ENCODE data around the gene PPFIA1.
A peak's percentile ranks its signal among the peaks of the same experiment; 100 is the strongest.

Gene PPFIA1

DNA sequence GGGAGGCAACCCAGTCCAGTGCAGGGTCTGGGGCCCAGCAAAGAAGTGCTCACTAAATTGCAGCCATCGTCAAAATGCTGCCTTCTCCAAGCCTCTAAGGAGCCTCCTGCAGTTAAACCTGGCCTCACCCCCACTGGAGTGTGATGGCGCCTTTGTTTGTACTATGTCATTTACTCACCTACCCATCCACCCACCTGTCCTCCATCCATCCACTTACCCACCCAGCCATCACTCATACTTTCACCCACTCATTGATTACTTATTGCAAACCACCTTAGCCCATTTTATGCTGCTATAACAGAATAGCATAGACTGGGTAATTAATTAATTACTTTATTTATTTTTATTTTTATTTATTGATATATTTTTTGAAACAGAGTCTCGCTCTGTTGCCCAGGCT lies 28.8 kb upstream of the PPFIA1 start:
- no peak for DNase-seq (ENCODE audit: low read depth)
- TF ChIP-seq, protein P1, sequence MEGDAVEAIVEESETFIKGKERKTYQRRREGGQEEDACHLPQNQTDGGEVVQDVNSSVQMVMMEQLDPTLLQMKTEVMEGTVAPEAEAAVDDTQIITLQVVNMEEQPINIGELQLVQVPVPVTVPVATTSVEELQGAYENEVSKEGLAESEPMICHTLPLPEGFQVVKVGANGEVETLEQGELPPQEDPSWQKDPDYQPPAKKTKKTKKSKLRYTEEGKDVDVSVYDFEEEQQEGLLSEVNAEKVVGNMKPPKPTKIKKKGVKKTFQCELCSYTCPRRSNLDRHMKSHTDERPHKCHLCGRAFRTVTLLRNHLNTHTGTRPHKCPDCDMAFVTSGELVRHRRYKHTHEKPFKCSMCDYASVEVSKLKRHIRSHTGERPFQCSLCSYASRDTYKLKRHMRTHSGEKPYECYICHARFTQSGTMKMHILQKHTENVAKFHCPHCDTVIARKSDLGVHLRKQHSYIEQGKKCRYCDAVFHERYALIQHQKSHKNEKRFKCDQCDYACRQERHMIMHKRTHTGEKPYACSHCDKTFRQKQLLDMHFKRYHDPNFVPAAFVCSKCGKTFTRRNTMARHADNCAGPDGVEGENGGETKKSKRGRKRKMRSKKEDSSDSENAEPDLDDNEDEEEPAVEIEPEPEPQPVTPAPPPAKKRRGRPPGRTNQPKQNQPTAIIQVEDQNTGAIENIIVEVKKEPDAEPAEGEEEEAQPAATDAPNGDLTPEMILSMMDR (conservative IDR thresholded peaks at IDR 0.05; ENCODE audit: low read depth, low read length): no peak

DNA sequence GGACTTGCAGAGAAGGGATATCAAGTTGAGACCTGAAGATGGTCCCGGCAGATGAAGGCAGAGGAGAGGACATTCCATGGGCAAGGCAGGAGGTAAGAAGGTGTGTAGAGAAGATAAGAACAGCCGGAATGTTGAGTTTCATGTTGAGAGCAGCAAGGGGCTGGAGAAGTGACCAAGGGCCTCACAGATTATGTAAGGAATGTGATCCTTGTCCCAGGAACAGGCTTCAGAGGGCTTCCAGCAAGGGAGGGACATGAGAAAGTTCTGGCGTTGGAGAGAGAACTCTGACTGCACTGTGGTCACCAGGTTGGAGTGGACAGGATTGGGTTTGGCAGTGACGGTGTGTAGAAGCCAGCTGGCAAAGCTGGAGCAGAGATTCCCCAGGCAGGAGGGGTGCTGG lies 27.6 kb upstream of the PPFIA1 start:
- no peak for DNase-seq (ENCODE audit: low read depth)
- H3K4me3 ChIP-seq (ENCODE audit: low read length): no peak overlapping the region
- TF ChIP-seq, protein P1 (conservative IDR thresholded peaks at IDR 0.05; ENCODE audit: low read depth, low read length): no peak

More for the DNA sequence above, 28.8 kb upstream of the PPFIA1 start:
- H3K4me3 ChIP-seq (ENCODE audit: low read length): no peak overlapping the region

DNA sequence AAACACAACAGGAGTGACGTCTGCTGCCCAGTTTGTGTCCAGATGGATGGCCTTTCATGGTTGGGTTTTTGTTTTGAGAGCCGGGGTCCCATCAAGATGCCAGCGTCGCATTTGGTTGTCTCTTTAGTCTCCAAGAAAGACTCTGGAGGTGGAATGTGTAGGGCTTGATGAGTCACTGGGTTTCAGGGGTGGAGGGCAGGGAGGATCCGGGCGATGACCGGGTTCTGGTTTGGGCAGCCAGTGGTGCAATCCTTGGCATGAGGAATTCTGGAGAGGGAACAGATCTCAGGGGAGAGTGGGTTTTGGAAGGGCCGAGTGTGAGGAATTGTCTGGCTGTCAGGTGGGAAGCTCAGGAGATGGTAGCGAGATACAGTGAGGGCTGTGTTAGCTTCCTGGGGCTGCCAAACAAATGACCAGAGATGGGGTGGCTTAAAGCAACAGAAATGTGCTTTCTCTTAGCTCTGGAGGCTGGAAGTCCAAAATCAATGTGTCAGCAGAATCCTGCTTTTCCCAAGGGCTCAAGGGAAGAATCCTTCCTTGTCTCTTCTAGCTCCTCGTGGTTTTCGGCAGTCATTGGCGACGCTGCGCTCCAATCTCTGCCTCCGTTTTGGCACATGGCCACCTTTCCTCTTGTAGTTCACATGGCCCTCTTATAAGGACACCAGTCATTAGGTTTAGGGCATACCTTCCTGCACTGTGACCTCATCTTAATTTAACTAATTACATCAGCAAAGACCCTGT lies 26.4 kb upstream of the PPFIA1 start:
- TF ChIP-seq, protein P1 (conservative IDR thresholded peaks at IDR 0.05; ENCODE audit: low read depth, low read length): no peak
- no peak overlapping the region for H3K4me3 ChIP-seq (ENCODE audit: low read length)
- no peak for DNase-seq (ENCODE audit: low read depth)

DNA sequence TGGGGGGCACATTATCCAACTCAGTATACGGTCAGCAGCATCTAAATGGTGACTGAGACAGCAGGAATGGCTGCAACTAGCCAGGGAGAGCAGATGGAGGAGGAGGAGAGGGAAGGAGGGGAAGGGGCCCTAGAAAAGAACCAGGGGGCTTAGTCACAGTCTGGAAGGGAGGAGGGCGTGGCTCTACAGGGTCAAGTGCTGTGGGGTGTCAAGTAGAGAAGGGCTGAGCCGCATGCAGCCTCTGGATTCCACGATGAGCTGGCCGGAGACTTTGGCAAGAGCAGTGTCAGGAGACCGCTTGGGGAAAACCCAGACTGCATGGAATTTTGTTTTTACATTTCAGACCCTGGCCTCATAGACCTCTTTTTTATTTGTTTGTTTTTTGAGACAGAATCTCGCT lies 25.8 kb upstream of the PPFIA1 start:
- H3K4me3 ChIP-seq (ENCODE audit: low read length): no peak overlapping the region
- peak; percentile 64 for DNase-seq (ENCODE audit: low read depth)
- TF ChIP-seq, protein P1 (conservative IDR thresholded peaks at IDR 0.05; ENCODE audit: low read depth, low read length): no peak

DNA sequence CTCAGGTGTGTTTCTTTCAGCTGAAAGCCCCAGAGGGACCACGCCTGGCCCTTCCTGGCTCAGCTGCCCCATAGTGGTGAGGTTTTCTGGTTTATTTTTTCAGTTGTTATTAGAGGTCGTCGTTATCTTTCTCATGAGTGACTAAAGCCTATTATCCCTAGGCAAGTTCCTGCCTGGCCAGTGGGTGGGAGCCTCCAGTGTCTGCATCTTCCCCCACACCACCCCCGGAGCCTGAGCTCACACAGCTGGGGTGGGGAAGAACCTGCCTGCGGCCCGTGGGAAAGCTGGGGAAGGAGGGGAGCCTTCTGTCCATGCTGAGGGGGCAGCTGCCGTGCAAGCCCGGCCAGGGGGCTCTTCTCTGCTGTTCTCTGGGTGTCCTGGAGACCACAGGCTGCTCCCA lies 24.3 kb upstream of the PPFIA1 start:
- DNase-seq (ENCODE audit: low read depth): no peak
- H3K4me3 ChIP-seq (ENCODE audit: low read length): no peak overlapping the region
- TF ChIP-seq, protein P1 (conservative IDR thresholded peaks at IDR 0.05; ENCODE audit: low read depth, low read length): no peak

DNA sequence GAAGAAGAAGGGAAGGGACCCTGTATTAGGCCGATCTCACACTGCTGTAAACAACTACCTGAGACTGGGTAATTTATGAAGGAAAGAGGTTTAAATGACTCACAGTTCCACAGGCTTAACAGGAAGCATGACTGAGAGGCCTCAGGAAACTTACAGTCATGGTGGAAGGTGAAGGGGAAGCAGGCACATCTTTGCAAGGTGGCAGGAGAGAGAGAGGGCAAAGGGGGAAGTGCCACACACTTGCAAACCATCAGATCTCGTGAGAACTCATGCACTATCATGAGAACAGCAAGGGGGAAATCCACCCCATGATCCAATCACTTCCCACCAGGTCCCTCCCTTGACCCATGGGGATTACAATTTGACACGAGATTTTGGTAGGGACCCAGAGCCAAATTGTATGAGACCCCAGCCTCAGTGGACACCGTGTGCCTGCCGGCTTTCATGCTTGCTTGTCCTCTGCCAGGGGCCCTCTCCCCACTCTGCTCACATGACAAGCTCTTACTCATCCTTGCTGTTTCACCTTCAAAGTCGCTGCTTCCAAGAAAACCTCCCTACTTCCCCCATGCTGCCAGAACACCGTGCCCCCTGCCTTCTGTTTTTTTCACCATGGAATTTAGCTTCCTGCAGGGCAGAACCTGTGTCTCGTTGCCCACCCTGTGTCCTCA lies 23.3 kb upstream of the PPFIA1 start:
- no peak for DNase-seq (ENCODE audit: low read depth)
- H3K4me3 ChIP-seq (ENCODE audit: low read length): no peak overlapping the region
- TF ChIP-seq, protein P1 (conservative IDR thresholded peaks at IDR 0.05; ENCODE audit: low read depth, low read length): no peak

DNA sequence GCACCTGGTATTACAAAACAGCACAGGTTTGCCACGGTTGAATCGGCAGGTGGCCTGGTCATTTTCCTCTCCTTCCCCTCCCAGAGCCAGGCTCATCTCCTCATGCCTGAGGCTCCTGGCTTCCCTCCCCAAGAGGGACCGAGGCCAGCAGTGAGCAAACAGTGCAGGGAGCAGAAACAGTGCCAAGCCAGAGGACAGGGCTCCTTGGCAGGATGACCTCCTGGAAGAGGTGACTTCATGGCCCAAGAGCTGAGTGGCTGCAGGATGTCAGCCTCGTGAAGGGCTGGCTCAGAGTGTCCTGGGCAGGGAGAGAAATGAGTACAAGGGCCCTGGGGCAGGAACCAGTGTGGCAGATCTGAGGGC lies 22.8 kb upstream of the PPFIA1 start:
- TF ChIP-seq, protein P1 (conservative IDR thresholded peaks at IDR 0.05; ENCODE audit: low read depth, low read length): no peak
- DNase-seq (ENCODE audit: low read depth): no peak
- H3K4me3 ChIP-seq (ENCODE audit: low read length): no peak overlapping the region
